HK-2 (cell line): ENCODE data around the gene ATP1A2.
A peak's percentile ranks its signal among the peaks of the same experiment; 100 is the strongest.

ENCODE experiments used
- DNase-seq: peaks from one replicate; pipeline ENCODE4 v3.0.0-alpha.2; 2018; ENCODE audit not compliant: unreplicated experiment

The ATP1A2 gene

GRCh38 chr1:160146107-160146506, 30.5 kb downstream of the ATP1A2 start:
- no peak for DNase-seq

GRCh38 chr1:160148121-160148520, 32.6 kb downstream of the ATP1A2 start:
- no peak for DNase-seq

DNA sequence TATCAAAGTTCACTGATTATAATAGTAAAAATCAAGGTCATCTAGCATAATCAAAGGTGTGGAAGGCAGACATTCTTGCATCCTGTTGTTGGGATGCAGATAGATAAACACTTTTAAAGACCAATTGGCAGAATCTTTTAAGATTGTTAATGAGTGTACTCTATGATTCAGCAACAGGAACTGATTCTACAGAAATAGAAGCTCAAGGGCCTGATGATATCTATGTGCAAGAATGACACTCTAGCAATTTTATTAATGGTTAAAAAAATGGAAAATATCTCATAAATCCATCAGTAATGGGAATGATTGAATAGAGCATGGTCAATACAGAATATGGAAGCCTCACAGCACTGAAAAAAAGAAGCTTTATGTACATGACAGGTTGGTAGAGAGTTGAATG, 33.7 kb downstream of the ATP1A2 start:
- no peak for DNase-seq

- no peak for DNase-seq
These were observed 34.2 kb downstream of the ATP1A2 start for GRCh38 chr1:160149716-160150115.

GRCh38 chr1:160151303-160151702, 35.7 kb downstream of the ATP1A2 start, which contains the start of gene ATP1A4:
TSS of gene ATP1A4 (plus strand) at chr1:160151603. CDS start at chr1:160152041, 438 bp downstream.
- DNase-seq: no peak

- DNase-seq: no peak
These were observed 39.2 kb downstream of the ATP1A2 start for GRCh38 chr1:160154790-160155189.

DNA sequence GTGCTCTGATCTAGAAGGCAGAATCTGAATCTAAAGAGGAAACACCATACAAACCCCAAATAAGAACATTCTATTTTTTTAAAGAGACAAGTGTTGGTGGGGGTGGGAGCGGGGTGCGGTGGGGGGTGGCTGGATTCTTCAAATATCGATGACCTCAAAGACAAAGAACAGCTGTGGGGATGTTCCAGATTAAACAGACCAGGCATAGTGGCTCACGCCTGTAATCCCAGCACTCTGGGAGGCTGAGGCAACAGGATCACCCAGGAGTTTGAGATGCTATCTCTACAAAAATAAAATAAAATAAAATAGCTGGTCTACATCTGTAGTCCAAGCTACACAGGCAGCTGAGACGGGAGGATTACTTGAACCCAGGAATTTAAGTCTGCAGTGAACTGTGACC, 40.8 kb downstream of the ATP1A2 start:
- no peak for DNase-seq

DNA sequence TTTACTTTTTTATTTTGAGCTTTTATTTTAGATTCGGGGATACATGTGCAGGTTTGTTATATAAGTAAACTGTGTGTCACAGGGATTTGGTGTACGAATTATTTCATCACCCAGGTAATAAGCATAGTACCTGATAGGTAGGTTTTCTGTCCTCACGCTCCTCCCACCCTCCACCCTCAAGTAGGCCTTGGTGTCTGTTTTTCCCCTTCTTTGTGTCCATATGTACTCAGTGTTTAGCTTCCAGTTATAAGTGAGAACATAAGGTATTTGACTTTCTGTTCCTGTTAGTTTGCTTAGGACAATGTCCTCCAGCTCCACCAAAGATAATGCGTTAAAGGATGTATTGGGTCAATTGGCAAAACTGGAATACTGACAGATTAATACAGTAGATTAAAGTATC, 41.6 kb downstream of the ATP1A2 start:
- DNase-seq: no peak

- no peak for DNase-seq
These were observed 42.5 kb downstream of the ATP1A2 start for GRCh38 chr1:160158031-160158430.

- DNase-seq: no peak
These were observed 43.0 kb downstream of the ATP1A2 start for GRCh38 chr1:160158534-160158933.

- no peak for DNase-seq
These were observed 44.3 kb downstream of the ATP1A2 start for GRCh38 chr1:160159846-160160245.

- DNase-seq: no peak
These were observed 46.6 kb downstream of the ATP1A2 start for GRCh38 chr1:160161965-160162705.

DNA sequence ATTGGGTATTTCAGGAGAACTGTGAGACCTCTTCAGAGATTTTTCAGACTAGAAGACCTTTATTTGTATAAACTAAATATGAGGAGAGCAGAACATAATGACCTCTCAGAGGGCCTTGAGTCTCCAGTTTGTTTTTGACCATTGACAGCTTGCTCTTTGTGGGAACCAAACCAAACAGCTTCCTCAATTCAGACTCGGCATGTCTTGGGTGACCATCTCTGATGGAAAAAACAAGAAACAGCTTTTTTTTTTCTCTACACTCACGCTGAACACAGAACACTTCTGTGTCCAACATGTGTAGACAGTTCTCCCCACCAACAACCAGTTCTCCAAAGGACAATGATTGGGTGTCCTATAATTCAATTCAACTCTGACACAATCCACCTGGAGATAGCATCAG, 47.4 kb downstream of the ATP1A2 start:
- no peak for DNase-seq

- DNase-seq: peak; percentile 23
These were observed 48.1 kb downstream of the ATP1A2 start for GRCh38 chr1:160163615-160164014.

DNA sequence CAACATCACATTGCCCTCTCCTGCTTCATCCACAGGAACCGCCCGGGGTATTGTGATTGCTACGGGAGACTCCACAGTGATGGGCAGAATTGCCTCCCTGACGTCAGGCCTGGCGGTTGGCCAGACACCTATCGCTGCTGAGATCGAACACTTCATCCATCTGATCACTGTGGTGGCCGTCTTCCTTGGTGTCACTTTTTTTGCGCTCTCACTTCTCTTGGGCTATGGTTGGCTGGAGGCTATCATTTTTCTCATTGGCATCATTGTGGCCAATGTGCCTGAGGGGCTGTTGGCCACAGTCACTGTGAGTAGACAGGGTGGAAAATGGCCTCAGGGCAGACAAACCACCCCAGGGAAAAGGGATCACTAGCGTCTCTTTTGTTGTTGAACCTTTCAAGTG, 48.6 kb downstream of the ATP1A2 start:
- no peak for DNase-seq

DNA sequence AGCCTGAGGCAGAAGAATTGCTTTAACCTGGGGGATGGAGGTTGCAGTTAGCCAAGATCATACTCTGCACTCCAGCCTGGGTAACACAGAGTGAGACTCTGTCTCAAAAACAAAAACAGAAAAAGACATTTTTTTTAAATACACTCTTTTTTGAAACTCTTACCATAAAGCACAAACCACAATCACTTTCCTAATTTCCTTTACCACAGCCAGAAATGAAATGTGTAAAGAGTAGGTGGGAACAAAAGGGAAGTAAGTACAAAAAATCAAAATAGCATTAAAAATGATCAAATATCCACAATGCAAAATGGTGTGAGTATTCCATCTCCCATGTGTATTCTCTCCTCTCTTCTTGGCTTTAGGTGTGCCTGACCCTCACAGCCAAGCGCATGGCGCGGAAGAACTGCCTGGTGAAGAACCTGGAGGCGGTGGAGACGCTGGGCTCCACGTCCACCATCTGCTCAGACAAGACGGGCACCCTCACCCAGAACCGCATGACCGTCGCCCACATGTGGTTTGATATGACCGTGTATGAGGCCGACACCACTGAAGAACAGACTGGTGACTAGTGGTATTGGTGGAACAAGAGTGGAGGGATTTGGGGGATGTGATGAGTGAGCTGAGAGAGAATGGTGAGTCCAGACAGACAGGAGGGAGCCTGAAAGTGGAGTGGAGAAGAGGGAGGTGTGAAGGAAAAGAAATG, 50.8 kb downstream of the ATP1A2 start:
- no peak for DNase-seq

GRCh38 chr1:160167056-160167455, 51.5 kb downstream of the ATP1A2 start:
- DNase-seq: no peak

DNA sequence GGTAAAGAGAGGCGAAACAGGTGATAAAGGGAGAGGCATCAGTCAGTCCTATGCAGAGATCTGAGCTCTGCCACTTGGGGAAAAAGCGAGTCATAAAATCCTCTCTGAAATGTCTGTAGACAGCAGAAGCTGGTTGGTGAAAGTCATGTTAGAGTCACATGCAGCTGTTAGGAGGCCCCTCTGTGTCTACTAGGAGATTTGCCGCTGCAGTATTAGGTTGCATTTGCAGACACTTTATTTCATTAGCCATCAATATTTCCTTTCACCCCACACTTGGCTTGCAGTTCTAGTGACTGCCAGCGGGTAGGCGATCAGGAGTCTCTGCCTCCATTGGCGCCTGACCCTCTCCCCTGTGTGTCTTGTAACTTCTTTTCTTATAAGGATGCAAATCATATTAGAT, 52.0 kb downstream of the ATP1A2 start:
- DNase-seq: no peak

DNA sequence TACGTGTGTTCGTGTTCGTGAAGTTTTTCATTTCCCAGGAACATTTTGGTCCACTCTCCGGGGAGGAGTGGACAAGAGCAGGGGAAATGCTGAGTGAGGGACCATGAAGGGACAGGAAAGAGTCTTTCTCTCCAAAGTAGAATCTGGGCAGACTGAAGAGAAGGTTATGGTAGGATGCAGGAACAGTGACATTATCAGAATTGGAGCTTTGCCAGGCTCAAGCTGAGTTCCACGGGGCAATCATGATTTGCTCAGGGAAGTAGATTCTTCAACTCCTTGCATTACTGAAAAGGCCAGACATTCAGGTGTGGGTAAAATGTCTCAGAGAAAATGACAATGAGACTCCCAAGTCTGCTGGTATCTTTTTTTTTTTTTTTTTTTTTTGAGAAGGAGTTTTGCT, 52.5 kb downstream of the ATP1A2 start:
- no peak for DNase-seq

DNA sequence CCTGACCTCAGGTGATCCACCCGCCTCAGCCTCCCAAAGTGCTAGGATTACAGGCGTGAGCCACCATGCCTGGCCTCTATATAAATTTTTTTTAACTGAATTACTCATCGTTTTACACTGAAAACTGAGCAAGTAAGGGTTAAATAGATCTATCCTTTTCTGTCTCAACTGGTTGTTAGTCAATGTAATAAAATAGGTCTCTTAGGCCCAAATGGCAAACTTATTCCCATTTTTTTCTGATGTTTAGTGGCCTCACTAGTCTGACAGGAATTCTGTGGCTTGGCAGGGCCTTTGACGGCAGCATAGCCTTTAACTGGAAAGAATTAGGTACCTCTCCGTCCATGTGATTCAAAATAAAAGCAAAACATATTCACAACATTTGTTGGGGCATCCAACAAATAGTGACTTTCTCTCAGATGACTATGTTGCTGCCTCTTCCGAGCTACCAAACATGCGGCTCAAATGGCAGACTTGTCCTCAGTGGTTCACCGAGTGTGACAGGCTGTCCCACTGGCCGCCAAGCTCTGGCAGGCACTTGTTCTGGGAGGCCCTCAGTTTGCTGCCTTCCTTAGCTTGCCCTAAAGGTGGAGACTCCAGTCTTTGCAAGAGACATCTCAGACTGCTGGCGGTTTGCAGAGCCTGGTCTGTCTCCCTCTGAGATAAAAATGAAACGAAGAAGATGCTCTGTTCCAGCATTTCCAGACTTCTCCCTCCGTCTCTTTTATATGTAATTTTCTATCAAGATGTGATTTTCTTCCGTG, 53.2 kb downstream of the ATP1A2 start:
- DNase-seq: no peak

GRCh38 chr1:160169553-160170399, 54.2 kb downstream of the ATP1A2 start:
- no peak for DNase-seq

- no peak for DNase-seq
These were observed 55.8 kb downstream of the ATP1A2 start for GRCh38 chr1:160171354-160171753.
